ENCODE data around the gene RPS15.

GRCh38 chr19:1412995-1413800 is 25.0 kb upstream of the RPS15 start:
- TF ChIP-seq PAX5 (IDR thresholded peaks at IDR 0.05; ENCODE audit: insufficient read depth, low read length, severe bottlenecking): no peak
- no peak for TF ChIP-seq POLR2A (IDR thresholded peaks at IDR 0.05; ENCODE audit: low read depth, low read length)

All from GM12891 (cell line).